LNCAP (cell line): Measurements from ENCODE around the gene HMGN5.

Experiments used
- CTCF ChIP-seq: fragments of 450-650 bp; IDR thresholded peaks from 2 replicates; pipeline ENCODE4 v1.5.1; 2017; ENCODE audit warnings: mild to moderate bottlenecking

The HMGN5 gene

GRCh38 chrX:81120258-81120935 lies 81.3 kb downstream of the HMGN5 start:
- TF ChIP-seq CTCF: no peak; the same call in 1 of the 2 replicates

GRCh38 chrX:81114757-81115156 lies 87.0 kb downstream of the HMGN5 start:
- no peak for TF ChIP-seq CTCF

- TF ChIP-seq CTCF: no peak
Measured at GRCh38 chrX:81110286-81110685, 91.4 kb downstream of the HMGN5 start.

- TF ChIP-seq CTCF: no peak
Measured at GRCh38 chrX:81082649-81083048, 119.1 kb downstream of the HMGN5 start.
